ENCODE data around the gene CPXM1.

GRCh38 chr20:2798095-2798805 is 2.2 kb downstream of the CPXM1 start:
- no peak for TF ChIP-seq SPI1 (IDR thresholded peaks at IDR 0.05; ENCODE audit: borderline replicate concordance, insufficient read depth, low read depth, low read length)
- no peak for TF ChIP-seq CTCF (IDR thresholded peaks at IDR 0.05 in 2 of 3, conservative IDR thresholded peaks at IDR 0.05 in 1 of 3; ENCODE audit: control insufficient read depth in 2 of 3, extremely low read depth in 1 of 3, insufficient read depth in 1 of 3, low read depth in 3 of 3, low read length in 3 of 3)
- no peak for TF ChIP-seq POLR2A (IDR thresholded peaks at IDR 0.05; ENCODE audit: low read depth, low read length)
- TF ChIP-seq NBN (IDR thresholded peaks at IDR 0.05) = no peak
- no peak for TF ChIP-seq SMAD1 (IDR thresholded peaks at IDR 0.05; ENCODE audit: low read depth, partially characterized antibody)
- no peak for TF ChIP-seq CEBPB (IDR thresholded peaks at IDR 0.05; ENCODE audit: borderline replicate concordance in 1 of 2, low read depth in 2 of 2, low read length in 2 of 2)
- TF ChIP-seq, protein P1, sequence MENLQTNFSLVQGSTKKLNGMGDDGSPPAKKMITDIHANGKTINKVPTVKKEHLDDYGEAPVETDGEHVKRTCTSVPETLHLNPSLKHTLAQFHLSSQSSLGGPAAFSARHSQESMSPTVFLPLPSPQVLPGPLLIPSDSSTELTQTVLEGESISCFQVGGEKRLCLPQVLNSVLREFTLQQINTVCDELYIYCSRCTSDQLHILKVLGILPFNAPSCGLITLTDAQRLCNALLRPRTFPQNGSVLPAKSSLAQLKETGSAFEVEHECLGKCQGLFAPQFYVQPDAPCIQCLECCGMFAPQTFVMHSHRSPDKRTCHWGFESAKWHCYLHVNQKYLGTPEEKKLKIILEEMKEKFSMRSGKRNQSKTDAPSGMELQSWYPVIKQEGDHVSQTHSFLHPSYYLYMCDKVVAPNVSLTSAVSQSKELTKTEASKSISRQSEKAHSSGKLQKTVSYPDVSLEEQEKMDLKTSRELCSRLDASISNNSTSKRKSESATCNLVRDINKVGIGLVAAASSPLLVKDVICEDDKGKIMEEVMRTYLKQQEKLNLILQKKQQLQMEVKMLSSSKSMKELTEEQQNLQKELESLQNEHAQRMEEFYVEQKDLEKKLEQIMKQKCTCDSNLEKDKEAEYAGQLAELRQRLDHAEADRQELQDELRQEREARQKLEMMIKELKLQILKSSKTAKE (IDR thresholded peaks at IDR 0.05; ENCODE audit: low read depth, poor library complexity, severe bottlenecking) = no peak
- TF ChIP-seq SP1 (IDR thresholded peaks at IDR 0.05; ENCODE audit: low read depth, low read length) = no peak
- TF ChIP-seq PBX3 (IDR thresholded peaks at IDR 0.05; ENCODE audit: insufficient replicate concordance, low read depth, low read length) = no peak
- no peak for TF ChIP-seq TARDBP (IDR thresholded peaks at IDR 0.05; ENCODE audit: borderline replicate concordance)
